Measurements from ENCODE around the gene KLK6. TPM values are rescaled to one million over a fixed set of nuclear protein-coding genes. Genes with fewer than 3 reads are reported as not detected.
A peak's percentile ranks its signal among the peaks of the same experiment; 100 is the strongest.

KLK6 gene
- not detected in 2 replicates for total RNA-seq

- no peak for DNase-seq (ENCODE audit: low read depth in 2 of 2)
Measured at GRCh38 chr19:50969413-50969760, at the start of gene KLK6. Gene KLK6 (minus strand): TSS chr19:50969591. CDS start chr19:50968104, 1,487 bp downstream.

GRCh38 chr19:51018745-51019543 lies 49.6 kb upstream of the KLK6 start:
- DNase-seq (ENCODE audit: low read depth in 2 of 2), result no peak

- peak; percentile 38 to 48 for DNase-seq (ENCODE audit: low read depth in 2 of 2)
Measured at GRCh38 chr19:51016798-51017683, 47.6 kb upstream of the KLK6 start.

- DNase-seq (ENCODE audit: low read depth in 2 of 2), result no peak
Measured at GRCh38 chr19:51015691-51016267, 46.4 kb upstream of the KLK6 start.

GRCh38 chr19:51014242-51014641 lies 44.9 kb upstream of the KLK6 start:
- no peak for DNase-seq (ENCODE audit: low read depth in 2 of 2)

GRCh38 chr19:51012661-51013190 lies 43.3 kb upstream of the KLK6 start:
- DNase-seq (ENCODE audit: low read depth in 2 of 2), result no peak

GRCh38 chr19:51010066-51010795 lies 40.8 kb upstream of the KLK6 start:
- DNase-seq (ENCODE audit: low read depth in 2 of 2), result no peak

GRCh38 chr19:51009061-51009891 lies 39.9 kb upstream of the KLK6 start:
- no peak for DNase-seq (ENCODE audit: low read depth in 2 of 2)

GRCh38 chr19:51007488-51007887 lies 38.1 kb upstream of the KLK6 start:
- no peak for DNase-seq (ENCODE audit: low read depth in 2 of 2)

- no peak for DNase-seq (ENCODE audit: low read depth in 2 of 2)
Measured at GRCh38 chr19:51006406-51006805, 37.0 kb upstream of the KLK6 start.

GRCh38 chr19:51005248-51005647 lies 35.9 kb upstream of the KLK6 start:
- DNase-seq (ENCODE audit: low read depth in 2 of 2), result no peak

GRCh38 chr19:51003316-51003715 lies 33.9 kb upstream of the KLK6 start:
- no peak for DNase-seq (ENCODE audit: low read depth in 2 of 2)

GRCh38 chr19:51002542-51003311 lies 33.3 kb upstream of the KLK6 start:
- DNase-seq (ENCODE audit: low read depth in 2 of 2), result peak in 1 of 2 donors; percentile 26

GRCh38 chr19:51002089-51002532 lies 32.7 kb upstream of the KLK6 start:
- DNase-seq (ENCODE audit: low read depth in 2 of 2), result no peak

- no peak for DNase-seq (ENCODE audit: low read depth in 2 of 2)
Measured at GRCh38 chr19:51001515-51001914, 32.1 kb upstream of the KLK6 start, which contains the start of gene KLK8. Gene KLK8 (minus strand): TSS chr19:51001604. CDS start chr19:51001167, 437 bp downstream.

- no peak for DNase-seq (ENCODE audit: low read depth in 2 of 2)
Measured at GRCh38 chr19:51000981-51001380, 31.6 kb upstream of the KLK6 start.

- DNase-seq (ENCODE audit: low read depth in 2 of 2), result no peak
Measured at GRCh38 chr19:51000426-51000825, 31.0 kb upstream of the KLK6 start.

- DNase-seq (ENCODE audit: low read depth in 2 of 2), result no peak
Measured at GRCh38 chr19:50998686-50999085, 29.3 kb upstream of the KLK6 start.

GRCh38 chr19:50998061-50998460 lies 28.7 kb upstream of the KLK6 start:
- no peak for DNase-seq (ENCODE audit: low read depth in 2 of 2)

Data from lung microvascular endothelial cell (primary cell).